ENCODE data around the gene PSD2.

PSD2 gene

GRCh38 chr5:139861021-139861888 lies 65.6 kb downstream of the PSD2 start:
- H4K20me1 ChIP-seq (ENCODE audit: control insufficient read depth, insufficient read depth, low read depth, low read length): no peaks in the 10 kb centered on the region
- H3K27me3 ChIP-seq (ENCODE audit: control insufficient read depth, low read length): peaks cover 36% of the 10 kb centered on the region
- no peak overlapping the region for H3K4me2 ChIP-seq (ENCODE audit: low read length)
- TF ChIP-seq CTCF (IDR thresholded peaks at IDR 0.05; ENCODE audit: low read depth, low read length, poor library complexity, severe bottlenecking): no peak
- H3K79me2 ChIP-seq (ENCODE audit: control insufficient read depth, low read length): no peaks in the 10 kb centered on the region
- peaks cover 6% of the 10 kb centered on the region for H3K4me1 ChIP-seq (ENCODE audit: control insufficient read depth, low read length)
- no peak overlapping the region for H3K27ac ChIP-seq (ENCODE audit: low read depth, low read length)
- no peak overlapping the region for H3K4me3 ChIP-seq (ENCODE audit: low read length)
- H3K9me3 ChIP-seq (ENCODE audit: control insufficient read depth, insufficient read depth, low read length): no peaks in the 10 kb centered on the region
- H3K36me3 ChIP-seq (ENCODE audit: control insufficient read depth, low read length): no peaks in the 10 kb centered on the region
- no peaks in the 10 kb centered on the region for H3F3A ChIP-seq (ENCODE audit: control insufficient read depth, insufficient read depth)
- no peaks in the 10 kb centered on the region for H3K9me2 ChIP-seq (replicated peaks; ENCODE audit: control insufficient read depth, low read length)

GRCh38 chr5:139861889-139862207 lies 66.2 kb downstream of the PSD2 start:
- no peaks in the 10 kb centered on the region for H4K20me1 ChIP-seq (ENCODE audit: control insufficient read depth, insufficient read depth, low read depth, low read length)
- no peaks in the 10 kb centered on the region for H3K9me3 ChIP-seq (ENCODE audit: control insufficient read depth, insufficient read depth, low read length)
- H3K9me2 ChIP-seq (replicated peaks; ENCODE audit: control insufficient read depth, low read length): no peaks in the 10 kb centered on the region
- no peak overlapping the region for H3K4me3 ChIP-seq (ENCODE audit: low read length)
- no peak overlapping the region for H3K4me2 ChIP-seq (ENCODE audit: low read length)
- H3K4me1 ChIP-seq (ENCODE audit: control insufficient read depth, low read length): peaks cover 6% of the 10 kb centered on the region
- H3K36me3 ChIP-seq (ENCODE audit: control insufficient read depth, low read length): no peaks in the 10 kb centered on the region
- no peak overlapping the region for H3K27ac ChIP-seq (ENCODE audit: low read depth, low read length)
- no peak for TF ChIP-seq EZH2phosphoT487 (IDR thresholded peaks at IDR 0.05; ENCODE audit: borderline replicate concordance, low read length)
- TF ChIP-seq CTCF (IDR thresholded peaks at IDR 0.05; ENCODE audit: low read depth, low read length, poor library complexity, severe bottlenecking): no peak
- no peaks in the 10 kb centered on the region for H3F3A ChIP-seq (ENCODE audit: control insufficient read depth, insufficient read depth)
- peaks cover 38% of the 10 kb centered on the region for H3K27me3 ChIP-seq (ENCODE audit: control insufficient read depth, low read length)
- H3K79me2 ChIP-seq (ENCODE audit: control insufficient read depth, low read length): no peaks in the 10 kb centered on the region

- H4K20me1 ChIP-seq (ENCODE audit: control insufficient read depth, insufficient read depth, low read depth, low read length): no peaks in the 10 kb centered on the region
- H3K27ac ChIP-seq (ENCODE audit: low read depth, low read length): no peak overlapping the region
Observed at GRCh38 chr5:139862313-139862712, 66.7 kb downstream of the PSD2 start.

More at GRCh38 chr5:139862313-139862712, 66.7 kb downstream of the PSD2 start:
- Histone ChIP-seq H3K27me3 (ENCODE audit: control insufficient read depth, low read length) (peaks cover 37% of the 10 kb centered on the region), H3K36me3 (ENCODE audit: control insufficient read depth, low read length) (no peaks in the 10 kb centered on the region), H3K4me3 (ENCODE audit: low read length) (no peak overlapping the region), H3F3A (ENCODE audit: control insufficient read depth, insufficient read depth) (no peaks in the 10 kb centered on the region), H3K4me1 (ENCODE audit: control insufficient read depth, low read length) (peaks cover 6% of the 10 kb centered on the region), H3K9me3 (ENCODE audit: control insufficient read depth, insufficient read depth, low read length) (no peaks in the 10 kb centered on the region), H3K9me2 (replicated peaks; ENCODE audit: control insufficient read depth, low read length) (no peaks in the 10 kb centered on the region), H3K79me2 (ENCODE audit: control insufficient read depth, low read length) (no peaks in the 10 kb centered on the region), H3K4me2 (ENCODE audit: low read length) (no peak overlapping the region)
- no peak for TF ChIP-seq EZH2phosphoT487 (IDR thresholded peaks at IDR 0.05; ENCODE audit: borderline replicate concordance, low read length)
- TF ChIP-seq CTCF (IDR thresholded peaks at IDR 0.05; ENCODE audit: low read depth, low read length, poor library complexity, severe bottlenecking): no peak
